OCI-LY7 (cell line): Measurements from ENCODE around the gene C8G.

Experiments
- EZH2phosphoT487 ChIP-seq: fragments of 200-600 bp; sonication (generic); IDR thresholded peaks from 2 replicates; pipeline ENCODE4 v1.6.1; 2018; ENCODE audit warnings: low read depth, borderline replicate concordance, mild to moderate bottlenecking, mixed run types, antibody characterized with exemption, low read length, moderate library complexity, mixed read lengths
- TF ChIP-seq, protein P1 (sequence below): fragments of 200-600 bp; sonication (generic); conservative IDR thresholded peaks from 2 replicates; pipeline ENCODE4 v1.5.1; 2014; ENCODE audit warnings: mild to moderate bottlenecking, antibody characterized with exemption, low read length, moderate library complexity, mixed read lengths

GRCh38 chr9:136962163-136962562 lies 17.1 kb downstream of the C8G start:
- TF ChIP-seq, protein P1, sequence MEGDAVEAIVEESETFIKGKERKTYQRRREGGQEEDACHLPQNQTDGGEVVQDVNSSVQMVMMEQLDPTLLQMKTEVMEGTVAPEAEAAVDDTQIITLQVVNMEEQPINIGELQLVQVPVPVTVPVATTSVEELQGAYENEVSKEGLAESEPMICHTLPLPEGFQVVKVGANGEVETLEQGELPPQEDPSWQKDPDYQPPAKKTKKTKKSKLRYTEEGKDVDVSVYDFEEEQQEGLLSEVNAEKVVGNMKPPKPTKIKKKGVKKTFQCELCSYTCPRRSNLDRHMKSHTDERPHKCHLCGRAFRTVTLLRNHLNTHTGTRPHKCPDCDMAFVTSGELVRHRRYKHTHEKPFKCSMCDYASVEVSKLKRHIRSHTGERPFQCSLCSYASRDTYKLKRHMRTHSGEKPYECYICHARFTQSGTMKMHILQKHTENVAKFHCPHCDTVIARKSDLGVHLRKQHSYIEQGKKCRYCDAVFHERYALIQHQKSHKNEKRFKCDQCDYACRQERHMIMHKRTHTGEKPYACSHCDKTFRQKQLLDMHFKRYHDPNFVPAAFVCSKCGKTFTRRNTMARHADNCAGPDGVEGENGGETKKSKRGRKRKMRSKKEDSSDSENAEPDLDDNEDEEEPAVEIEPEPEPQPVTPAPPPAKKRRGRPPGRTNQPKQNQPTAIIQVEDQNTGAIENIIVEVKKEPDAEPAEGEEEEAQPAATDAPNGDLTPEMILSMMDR = no peak
- no peak for TF ChIP-seq EZH2phosphoT487
